Fibroblast of skin of right quadriceps (primary cell): ENCODE data around the gene ZNF740.
A peak's percentile ranks its signal among the peaks of the same experiment; 100 is the strongest.
"Not testable (repeated sequence)": the region's sequence is repeated elsewhere in the genome, so short reads cannot be mapped to it uniquely, and the experiment has no call there.

Experiments used
- DNase-seq: peaks from one replicate; pipeline ENCODE4 v3.0.0-alpha.2; 2013

ZNF740 gene

DNA sequence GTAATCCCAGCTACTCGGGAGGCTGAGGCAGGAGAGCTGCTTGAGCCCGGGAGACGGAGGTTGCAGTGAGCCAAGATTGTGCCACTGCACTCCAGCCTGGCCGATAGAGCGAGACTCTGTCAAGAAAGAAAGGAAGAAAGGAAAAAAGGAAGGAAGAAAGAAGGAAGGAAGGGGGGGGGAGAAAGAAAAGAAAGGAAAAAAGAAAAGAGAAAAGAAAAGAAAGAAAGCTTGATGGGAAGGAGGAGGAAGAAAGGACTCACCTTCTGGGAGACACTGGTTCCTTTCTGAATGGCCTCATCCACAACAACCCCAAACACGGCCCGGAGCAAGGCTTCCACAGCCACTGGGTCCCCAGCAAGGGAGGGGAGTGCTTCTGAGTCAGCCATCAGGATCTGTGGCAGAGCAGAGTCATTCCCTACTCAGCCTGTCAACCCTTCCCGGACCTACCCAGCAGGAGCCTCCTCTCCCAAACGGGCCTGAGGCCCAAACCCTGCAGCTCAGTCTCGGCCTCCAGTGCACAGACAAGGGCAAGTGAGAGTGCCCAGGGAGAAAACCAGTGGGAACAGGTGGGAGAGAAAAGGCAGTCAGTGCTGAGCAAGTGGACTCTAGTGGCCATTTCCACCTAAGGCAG, 7.3 kb upstream of the ZNF740 start:
- DNase-seq, result peak; percentile 42

DNA sequence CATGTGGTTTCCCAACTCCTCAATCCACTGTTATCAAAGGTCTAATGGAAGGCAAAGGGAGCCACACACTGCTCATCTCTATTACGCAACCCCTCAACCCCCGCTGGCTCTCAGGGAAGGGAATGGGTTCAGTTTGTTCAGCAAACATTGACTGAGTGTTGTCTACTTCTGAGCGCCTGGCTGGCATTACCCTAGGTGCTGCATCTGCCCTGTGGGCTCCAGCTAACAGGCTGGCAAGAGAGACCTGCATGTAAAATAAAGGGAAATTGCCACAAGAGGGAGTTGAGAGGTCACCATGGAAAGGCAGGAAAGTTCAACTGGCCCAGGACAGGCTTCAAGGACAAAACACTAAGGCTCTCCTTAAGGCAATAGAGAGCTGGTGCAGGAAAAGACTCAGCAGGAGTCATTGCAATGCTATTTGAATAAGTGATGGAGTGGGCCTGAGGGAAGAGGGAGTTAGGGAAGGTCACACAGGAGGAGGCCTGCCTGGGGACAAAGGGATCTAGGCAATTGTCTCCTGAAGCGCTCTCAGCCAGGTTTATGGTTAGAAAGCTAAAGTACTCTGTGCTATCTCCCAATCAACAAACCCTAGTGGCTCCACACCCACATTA, 5.5 kb upstream of the ZNF740 start:
- peak; percentile 61 for DNase-seq

GRCh38 chr12:53176750-53177149, 3.8 kb upstream of the ZNF740 start:
- DNase-seq, result no peak

DNA sequence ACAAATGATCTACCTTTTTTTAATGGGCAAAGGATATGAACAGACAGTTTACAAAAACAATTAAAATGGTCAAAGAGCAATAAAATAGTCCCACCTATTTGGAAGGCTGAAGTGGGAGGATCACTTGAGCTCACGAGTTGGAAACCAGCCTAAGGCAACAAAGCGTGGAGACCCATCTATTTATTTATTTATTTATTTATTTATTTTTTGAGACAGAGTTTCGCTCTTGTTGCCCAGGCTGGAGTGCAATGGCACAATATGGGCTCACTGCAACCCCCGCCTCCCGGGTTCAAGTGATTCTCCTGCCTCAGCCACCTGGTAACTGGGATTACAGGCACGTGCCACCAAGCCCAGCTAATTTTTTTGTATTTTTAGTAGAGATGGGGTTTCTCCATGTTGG, 3.1 kb upstream of the ZNF740 start:
- not testable (repeated sequence) for DNase-seq

DNA sequence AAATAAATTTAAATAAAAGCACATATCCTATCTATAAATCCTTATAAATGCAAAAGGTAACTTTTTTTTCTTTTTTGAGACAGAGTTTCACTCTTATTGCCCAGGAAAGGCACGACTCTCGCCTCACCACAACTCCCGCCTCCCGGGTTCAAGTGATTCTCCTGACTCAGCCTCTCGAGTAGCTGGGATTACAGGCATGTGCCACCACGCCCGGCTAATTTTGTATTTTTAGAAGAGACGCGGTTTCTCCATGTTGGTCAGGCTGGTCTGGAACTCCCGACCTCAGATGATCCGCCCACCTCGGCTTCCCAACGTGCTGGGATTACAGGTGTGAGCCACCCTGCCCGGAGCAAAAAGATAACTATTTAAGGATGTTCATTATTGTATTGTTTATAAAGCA, 1.7 kb upstream of the ZNF740 start:
- DNase-seq, result not testable (repeated sequence)

- DNase-seq, result no peak
These were observed 769 bp upstream of the ZNF740 start for GRCh38 chr12:53179687-53180219.

DNA sequence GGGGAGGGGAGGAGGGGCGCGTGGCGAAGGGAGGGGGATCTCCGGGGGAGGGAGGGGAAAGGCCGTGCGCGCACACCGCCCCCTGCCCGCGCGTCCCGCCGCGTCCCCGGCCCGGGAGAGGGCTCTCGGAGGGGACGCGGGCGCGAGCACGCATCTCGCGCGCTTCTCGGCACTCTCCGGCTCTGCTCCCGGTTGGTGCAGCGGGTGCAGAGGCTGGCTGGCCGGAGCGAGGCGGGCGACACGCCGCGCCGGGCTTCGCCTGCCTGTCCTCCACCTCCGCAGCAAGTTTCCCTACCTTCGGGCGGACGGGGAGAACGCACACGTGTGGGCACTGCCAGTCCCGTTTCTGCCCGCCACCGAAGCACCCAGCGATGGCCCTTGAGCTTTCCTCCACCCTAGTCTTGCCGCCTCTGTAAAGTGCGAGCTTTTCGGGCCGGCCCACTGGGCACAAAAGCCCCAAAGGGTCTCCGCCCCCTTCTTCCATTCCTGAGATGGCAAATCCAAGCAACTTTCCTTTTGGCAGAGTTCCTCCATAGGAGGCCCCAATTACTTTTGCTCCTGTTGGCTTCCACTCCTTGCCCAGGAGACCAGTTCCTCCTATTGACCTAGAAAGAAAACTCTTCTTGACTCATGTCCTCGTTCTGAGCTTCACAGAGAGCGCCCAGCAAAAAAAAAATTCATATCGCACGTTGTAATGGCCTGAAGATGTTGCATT, 566 bp downstream of the ZNF740 start:
- peak; percentile 77 for DNase-seq

DNA sequence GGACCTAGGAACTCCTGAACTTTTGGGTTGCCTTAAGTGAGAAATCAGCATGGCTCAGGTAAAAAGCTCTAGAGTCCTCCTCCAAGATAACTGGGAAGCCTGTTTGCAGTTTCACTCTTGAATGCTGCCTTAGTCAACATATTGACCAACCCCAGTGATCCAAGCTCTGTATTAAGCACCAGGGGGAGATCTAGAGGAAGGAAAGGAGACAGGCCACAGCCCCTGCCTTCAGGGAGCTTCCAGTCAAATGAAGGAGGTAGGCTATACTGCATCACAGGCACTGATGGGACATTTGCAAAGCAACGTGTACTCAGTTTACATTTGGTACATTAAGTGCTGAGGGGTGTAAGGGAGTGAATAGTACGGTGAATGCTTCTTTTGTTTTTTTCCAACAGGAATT, 1.4 kb downstream of the ZNF740 start:
- DNase-seq, result no peak

DNA sequence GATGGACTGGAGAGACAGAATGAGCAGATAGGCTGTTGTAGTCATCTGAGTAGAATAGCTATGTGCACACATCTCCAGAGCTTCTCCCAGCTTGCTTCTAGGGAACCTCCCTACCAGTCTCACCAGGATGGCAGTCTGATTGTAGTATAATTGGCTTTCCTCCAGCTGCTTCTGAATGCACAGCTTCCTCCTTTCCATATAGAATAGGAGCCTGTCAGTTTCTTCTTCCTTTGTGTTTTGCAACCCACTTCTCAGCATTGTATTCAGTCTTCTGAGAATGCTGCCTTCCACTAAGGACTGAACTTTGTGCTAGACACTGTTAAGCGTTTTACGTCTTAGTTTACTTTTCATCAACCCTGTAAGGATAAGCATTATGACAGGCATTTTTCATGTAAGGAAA, 2.4 kb downstream of the ZNF740 start:
- no peak for DNase-seq

GRCh38 chr12:53184828-53185227, 4.3 kb downstream of the ZNF740 start:
- no peak for DNase-seq

GRCh38 chr12:53185582-53186153, 5.1 kb downstream of the ZNF740 start:
- no peak for DNase-seq

- DNase-seq, result no peak
These were observed 6.2 kb downstream of the ZNF740 start for GRCh38 chr12:53186745-53187144.

DNA sequence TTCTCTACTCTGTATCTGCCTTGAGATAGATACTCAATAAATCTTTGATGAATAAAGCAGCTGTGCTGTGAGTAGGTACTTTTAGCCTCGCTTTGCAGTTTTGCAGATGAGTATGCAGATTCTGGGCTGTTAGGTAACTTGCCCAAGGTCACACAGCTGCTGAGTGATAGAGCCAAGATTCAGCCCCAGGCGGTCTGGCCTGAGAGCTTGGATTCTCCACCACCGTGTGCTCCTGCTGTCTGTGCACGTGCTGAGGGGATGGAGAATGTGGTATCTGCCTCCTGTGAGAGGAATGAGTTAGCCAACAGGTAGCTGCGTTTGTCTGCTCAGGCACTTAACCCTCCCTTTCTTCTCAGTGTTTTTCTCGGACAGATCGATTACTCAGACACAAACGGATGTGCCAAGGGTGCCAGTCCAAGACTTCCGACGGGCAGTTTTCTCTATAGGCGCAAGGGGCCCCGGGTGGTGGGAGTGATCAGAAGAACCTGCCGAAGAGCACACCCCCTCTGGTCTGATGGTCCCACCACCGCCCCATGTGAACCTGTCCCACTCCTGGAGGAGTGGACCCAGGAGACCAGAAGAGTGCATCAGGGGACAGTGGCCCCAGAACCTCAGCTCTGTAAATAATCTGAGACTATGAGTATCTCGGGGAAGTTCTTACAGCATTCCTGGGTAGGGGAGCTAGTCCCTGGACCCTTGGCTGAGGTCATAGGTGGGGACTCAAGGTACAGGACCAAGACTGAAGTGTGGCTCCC, 6.8 kb downstream of the ZNF740 start:
- no peak for DNase-seq

DNA sequence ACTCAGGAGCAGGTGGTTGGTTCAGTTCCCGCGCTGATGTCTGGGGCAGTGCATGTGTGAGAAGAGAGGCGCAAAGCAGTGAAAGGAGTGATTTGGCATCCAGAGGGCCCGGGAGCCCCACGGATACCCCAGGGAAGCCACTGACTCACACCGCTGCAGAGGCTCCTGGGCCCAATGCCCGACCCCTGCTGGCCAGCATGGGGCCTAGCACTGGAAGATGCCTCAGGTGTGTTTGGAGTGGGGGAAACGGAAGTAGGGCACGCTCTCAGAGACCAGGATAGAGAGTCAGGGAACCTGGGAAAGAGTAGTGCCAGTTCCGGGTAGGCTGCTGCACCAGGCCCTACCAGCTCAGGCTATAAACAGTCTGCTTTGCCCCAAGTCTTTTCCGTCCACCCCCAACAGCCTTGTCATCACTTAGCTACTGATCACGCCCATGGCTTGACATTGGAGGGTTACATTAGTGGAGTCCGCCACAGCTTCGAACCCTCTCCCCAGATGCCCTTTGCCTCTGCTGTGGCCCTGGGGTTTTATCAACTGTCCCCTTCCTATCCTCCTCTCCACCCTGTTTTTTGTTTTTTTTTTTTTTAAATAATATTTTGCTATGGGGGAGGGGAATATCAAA, 9.7 kb downstream of the ZNF740 start:
- peak; percentile 63 for DNase-seq

DNA sequence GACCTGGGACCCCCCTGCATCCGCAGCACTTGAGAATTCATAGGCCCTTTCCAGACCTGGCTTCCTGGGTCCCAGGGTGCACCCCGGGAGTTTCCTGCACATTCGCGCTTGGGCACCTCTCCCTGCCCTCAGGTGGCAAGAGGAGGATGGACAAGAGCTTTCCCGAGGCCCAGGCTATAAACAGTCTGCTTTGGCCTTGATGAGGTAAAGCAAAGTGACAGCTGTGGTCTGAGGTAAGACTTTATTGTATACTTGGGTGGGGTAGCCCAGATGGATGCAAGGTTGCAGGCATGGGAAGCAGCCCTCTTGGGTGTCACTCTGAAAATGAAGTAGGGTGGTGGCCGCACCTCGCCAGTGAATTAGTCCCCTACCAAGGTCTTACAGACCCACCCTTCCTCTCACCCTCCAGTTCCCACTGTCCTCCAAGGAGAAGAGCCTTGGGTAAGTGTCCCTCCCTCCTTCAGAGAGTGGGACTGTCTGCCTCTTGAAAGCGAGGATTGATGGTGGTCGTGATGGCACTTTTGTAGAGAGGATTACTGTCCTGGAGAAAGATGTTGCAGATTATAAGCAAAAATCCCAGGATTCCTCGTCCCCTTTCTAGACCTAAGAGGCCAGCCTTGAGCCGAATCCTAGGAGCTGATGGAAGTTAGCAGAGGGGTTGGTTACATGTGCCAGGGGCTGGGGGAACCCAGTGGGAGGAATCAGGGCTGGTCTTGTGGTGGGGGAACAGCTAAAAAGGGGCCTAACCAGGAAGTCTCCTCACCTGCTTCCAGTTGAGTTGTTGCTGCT, 10.8 kb downstream of the ZNF740 start:
- no peak for DNase-seq

DNA sequence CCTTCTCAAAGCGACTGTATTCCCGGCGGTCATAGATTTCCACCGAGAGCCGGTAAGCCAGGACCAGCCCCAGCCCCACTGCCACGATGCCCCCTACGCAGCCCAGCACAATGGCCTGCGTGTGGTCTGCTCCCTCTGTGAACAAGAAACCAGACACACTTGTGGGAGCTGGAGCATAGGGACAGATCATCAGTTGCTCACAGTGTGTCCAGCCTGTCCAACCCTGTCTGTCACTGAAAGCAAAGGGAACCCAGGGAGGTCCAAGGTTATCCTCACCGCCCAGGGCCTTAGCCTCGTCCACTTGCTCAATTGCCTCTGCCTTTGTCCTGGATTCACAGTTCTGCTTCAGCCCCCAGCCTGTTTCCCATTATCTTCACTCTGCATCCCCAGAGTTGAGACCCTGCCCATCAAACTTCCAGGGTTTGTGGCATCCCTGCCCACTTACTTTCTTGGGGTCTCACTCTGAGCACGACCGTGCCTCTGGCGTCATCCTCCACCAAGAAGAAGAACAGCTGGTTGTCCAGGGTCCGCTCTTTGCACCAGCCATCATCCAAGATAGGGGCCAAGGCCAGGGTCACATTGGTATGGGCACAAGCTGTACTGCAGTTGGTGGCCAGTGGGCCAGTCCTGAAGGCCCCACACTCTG, 11.5 kb downstream of the ZNF740 start:
- no peak for DNase-seq

DNA sequence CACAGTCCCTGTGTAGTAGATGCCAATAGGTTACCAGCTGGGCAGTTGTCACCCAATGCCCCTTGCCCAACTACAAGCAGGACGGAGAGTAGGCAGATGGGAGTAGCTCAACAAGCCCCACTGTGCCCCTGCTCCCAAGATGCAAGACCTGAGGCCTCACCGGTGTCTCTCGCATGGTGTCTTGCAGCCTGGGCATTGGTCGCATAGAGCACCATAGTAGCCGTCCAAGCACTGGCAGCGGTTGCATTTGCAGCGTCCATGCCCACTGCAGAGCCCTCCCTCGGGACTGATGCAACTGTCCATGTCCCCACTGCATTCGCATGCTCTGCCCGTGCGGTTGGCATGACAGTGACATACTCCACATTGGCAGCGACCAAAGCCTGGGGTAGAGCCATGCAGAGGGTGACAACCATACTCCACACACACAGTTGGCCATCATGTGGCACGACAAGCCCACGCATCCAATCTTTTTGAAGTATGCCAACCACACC, 12.1 kb downstream of the ZNF740 start:
- no peak for DNase-seq

- DNase-seq, result no peak
These were observed 12.5 kb downstream of the ZNF740 start for GRCh38 chr12:53193040-53193439.

GRCh38 chr12:53193985-53194716, 13.6 kb downstream of the ZNF740 start:
- no peak for DNase-seq

DNA sequence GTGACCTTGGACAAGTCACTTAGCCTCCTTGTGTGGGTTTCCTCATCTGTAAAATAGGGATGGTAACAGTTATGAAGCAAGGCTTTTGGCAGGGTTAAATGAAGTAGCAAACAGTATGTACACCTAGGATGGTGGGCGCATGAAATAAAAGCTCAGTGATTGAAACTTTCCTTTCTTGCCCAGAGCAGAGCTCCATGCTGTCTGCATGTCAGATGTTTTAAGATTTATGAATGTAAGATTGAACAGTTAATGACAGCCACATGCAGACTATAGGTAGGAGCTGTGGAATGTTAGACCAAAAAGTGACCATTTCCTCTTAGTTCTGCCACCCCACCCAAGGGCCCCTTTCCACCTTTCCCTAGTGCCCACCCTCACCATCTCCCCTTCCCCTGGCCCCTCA, 14.5 kb downstream of the ZNF740 start:
- no peak for DNase-seq
